ENCODE measurements around the gene RFTN1. TPM values are rescaled to one million over a fixed set of nuclear protein-coding genes. Genes with fewer than 3 reads are reported as not detected.

Gene RFTN1
- total and polyA plus RNA-seq, 7 experiments from 2014 or later = 44.8 to 68.8 (median 53.2) TPM

- H3K27ac Mint-ChIP-seq = peak overlapping the region; percentile 86 to 98 (median 91)
- ATAC-seq = no peak
- intact Hi-C loops (cut with micrococcal nuclease) = loop anchor here (1.0 to 2.0 kb wide), 9 partner anchors 9 to 231 kb away; partner anchors contain the start of gene OXNAD1 (in 1 of the 2)
- CTCF ChIA-PET = interaction anchor here (1.0 to 15.3 kb wide), 14 partner anchors 12 to 230 kb away, joined by 3 to 238 read pairs (median 8); partner anchors contain the start of genes DPH3 and OXNAD1
- POLR2A ChIA-PET = interaction anchor here (0.6 to 14.2 kb wide), 10 partner anchors 9 to 59 kb away, joined by 3 to 319 read pairs (median 3); partner anchors contain the start of genes DPH3 and OXNAD1
- H3K27me3 Mint-ChIP-seq = no peaks in the 10 kb centered on the region
- peaks cover 46 to 85% (median 78%) of the 10 kb centered on the region in 7 donors for H3K4me1 Mint-ChIP-seq
- DNase-seq = no peak
- peaks cover 23 to 62% (median 52%) of the 10 kb centered on the region in 5 donors for H3K36me3 Mint-ChIP-seq
- Histone ChIP-seq H3K9me3 (ENCODE audit: control insufficient read depth in 2 of 3, low read length in 3 of 3) (no peaks in the 10 kb centered on the region), H3K36me3 (ENCODE audit: control insufficient read depth in 2 of 3, insufficient read depth in 3 of 3, low read length in 3 of 3) (peaks cover 25 to 77% (median 29%) of the 10 kb centered on the region in 3 experiments), H3K27me3 (ENCODE audit: control insufficient read depth in 2 of 2, insufficient read depth in 2 of 2, low read length in 2 of 2) (no peaks in the 10 kb centered on the region), H3K27ac (ENCODE audit: low read depth, low read length) (peak overlapping the region; percentile 60), H3K4me1 (ENCODE audit: control insufficient read depth in 2 of 2, insufficient read depth in 2 of 2, low read length in 2 of 2) (peaks cover 36 to 54% of the 10 kb centered on the region in 2 donors), H3K4me3 (ENCODE audit: low read length) (no peak overlapping the region)
- no peaks in the 10 kb centered on the region for H3K9me3 Mint-ChIP-seq
- H3K4me3 Mint-ChIP-seq = peak overlapping the region in 7 of 10 donors; percentile 39 to 78 (median 64)
Measured at GRCh38 chr3:16319723-16320122, 193.8 kb downstream of the RFTN1 start.

GRCh38 chr3:16319307-16319706, 194.2 kb downstream of the RFTN1 start:
- intact Hi-C loops (cut with micrococcal nuclease) = loop anchor here (1.0 to 2.0 kb wide), 9 partner anchors 9 to 231 kb away; partner anchors contain the start of gene OXNAD1 (in 1 of the 2)
- Mint-ChIP-seq H3K36me3 (peaks cover 23 to 61% (median 54%) of the 10 kb centered on the region in 5 donors), H3K9me3 (no peaks in the 10 kb centered on the region), H3K4me3 (peak overlapping the region; percentile 35 to 78 (median 60)), H3K27me3 (no peaks in the 10 kb centered on the region), H3K27ac (peak overlapping the region; percentile 79 to 98 (median 91)), H3K4me1 (peaks cover 44 to 89% (median 81%) of the 10 kb centered on the region in 7 donors)
- Histone ChIP-seq H3K36me3 (ENCODE audit: control insufficient read depth in 2 of 3, insufficient read depth in 3 of 3, low read length in 3 of 3) (peaks cover 25 to 75% (median 29%) of the 10 kb centered on the region in 3 experiments), H3K9me3 (ENCODE audit: control insufficient read depth in 2 of 3, low read length in 3 of 3) (no peaks in the 10 kb centered on the region), H3K4me1 (ENCODE audit: control insufficient read depth in 2 of 2, insufficient read depth in 2 of 2, low read length in 2 of 2) (peaks cover 40 to 58% of the 10 kb centered on the region in 2 donors), H3K4me3 (ENCODE audit: low read length) (no peak overlapping the region), H3K27me3 (ENCODE audit: control insufficient read depth in 2 of 2, insufficient read depth in 2 of 2, low read length in 2 of 2) (no peaks in the 10 kb centered on the region), H3K27ac (ENCODE audit: low read depth, low read length) (peak overlapping the region; percentile 60)
- ChIA-PET POLR2A (interaction anchor here (0.9 to 14.2 kb wide), 10 partner anchors 9 to 54 kb away, joined by 3 to 319 read pairs (median 4); partner anchors contain the start of genes DPH3 and OXNAD1), CTCF (interaction anchor here (0.5 to 15.3 kb wide), 17 partner anchors 11 to 236 kb away, joined by 3 to 238 read pairs (median 7); partner anchors contain the start of genes DPH3 and OXNAD1)
- DNase-seq = peak in 8 of 9 donors; percentile 66 to 81 (median 78)
- ATAC-seq = peak; percentile 93

GRCh38 chr3:16318176-16318575, 195.3 kb downstream of the RFTN1 start:
- ChIA-PET POLR2A (interaction anchor here (1.0 to 14.2 kb wide), 6 partner anchors 14 to 198 kb away, joined by 3 to 319 read pairs (median 54); no protein-coding TSS in a partner anchor), CTCF (interaction anchor here (1.1 to 15.3 kb wide), 11 partner anchors 10 to 211 kb away, joined by 3 to 238 read pairs (median 9); partner anchors contain the start of genes DPH3 and OXNAD1)
- intact Hi-C loops (cut with micrococcal nuclease) = loop anchor here in 1 of 2 donors (2.0 kb wide), 1 partner anchor 233 kb away; no protein-coding TSS in a partner anchor
- Mint-ChIP-seq H3K4me3 (peak overlapping the region in 9 of 10 donors; percentile 14 to 78 (median 69)), H3K4me1 (peaks cover 46 to 94% (median 82%) of the 10 kb centered on the region in 7 donors), H3K27ac (peak overlapping the region; percentile 79 to 98 (median 91)), H3K27me3 (no peaks in the 10 kb centered on the region), H3K9me3 (no peaks in the 10 kb centered on the region), H3K36me3 (peaks cover 23 to 57% (median 54%) of the 10 kb centered on the region in 5 donors)
- Histone ChIP-seq H3K27me3 (ENCODE audit: control insufficient read depth in 2 of 2, insufficient read depth in 2 of 2, low read length in 2 of 2) (no peaks in the 10 kb centered on the region), H3K4me3 (ENCODE audit: low read length) (no peak overlapping the region), H3K4me1 (ENCODE audit: control insufficient read depth in 2 of 2, insufficient read depth in 2 of 2, low read length in 2 of 2) (peaks cover 52 to 69% of the 10 kb centered on the region in 2 donors), H3K27ac (ENCODE audit: low read depth, low read length) (peak overlapping the region; percentile 60), H3K36me3 (ENCODE audit: control insufficient read depth in 2 of 3, insufficient read depth in 3 of 3, low read length in 3 of 3) (peaks cover 25 to 78% (median 28%) of the 10 kb centered on the region in 3 experiments), H3K9me3 (ENCODE audit: control insufficient read depth in 2 of 3, low read length in 3 of 3) (no peaks in the 10 kb centered on the region)
- no peak for ATAC-seq
- no peak for DNase-seq

GRCh38 chr3:16317561-16317945, 195.9 kb downstream of the RFTN1 start:
- Mint-ChIP-seq H3K36me3 (peaks cover 23 to 60% (median 54%) of the 10 kb centered on the region in 5 donors), H3K4me3 (peak overlapping the region; percentile 42 to 81 (median 70)), H3K27ac (peak overlapping the region; percentile 79 to 98 (median 91)), H3K27me3 (no peaks in the 10 kb centered on the region), H3K4me1 (peaks cover 46 to 98% (median 87%) of the 10 kb centered on the region in 7 donors), H3K9me3 (no peaks in the 10 kb centered on the region)
- Histone ChIP-seq H3K27ac (ENCODE audit: low read depth, low read length) (peak overlapping the region; percentile 60), H3K27me3 (ENCODE audit: control insufficient read depth in 2 of 2, insufficient read depth in 2 of 2, low read length in 2 of 2) (no peaks in the 10 kb centered on the region), H3K4me1 (ENCODE audit: control insufficient read depth in 2 of 2, insufficient read depth in 2 of 2, low read length in 2 of 2) (peaks cover 58 to 76% of the 10 kb centered on the region in 2 donors), H3K9me3 (ENCODE audit: control insufficient read depth in 2 of 3, low read length in 3 of 3) (no peaks in the 10 kb centered on the region), H3K4me3 (ENCODE audit: low read length) (no peak overlapping the region), H3K36me3 (ENCODE audit: control insufficient read depth in 2 of 3, insufficient read depth in 3 of 3, low read length in 3 of 3) (peaks cover 24 to 75% (median 27%) of the 10 kb centered on the region in 3 experiments)
- DNase-seq (no peak), ATAC-seq (no peak)
- POLR2A ChIA-PET = interaction anchor here (1.0 to 14.2 kb wide), 6 partner anchors 13 to 532 kb away, joined by 3 to 319 read pairs (median 52); no protein-coding TSS in a partner anchor
- intact Hi-C loops (cut with micrococcal nuclease) = no loop called here
- CTCF ChIA-PET = interaction anchor here (1.3 to 15.3 kb wide), 7 partner anchors 10 to 49 kb away, joined by 4 to 238 read pairs (median 15); no protein-coding TSS in a partner anchor

DNA sequence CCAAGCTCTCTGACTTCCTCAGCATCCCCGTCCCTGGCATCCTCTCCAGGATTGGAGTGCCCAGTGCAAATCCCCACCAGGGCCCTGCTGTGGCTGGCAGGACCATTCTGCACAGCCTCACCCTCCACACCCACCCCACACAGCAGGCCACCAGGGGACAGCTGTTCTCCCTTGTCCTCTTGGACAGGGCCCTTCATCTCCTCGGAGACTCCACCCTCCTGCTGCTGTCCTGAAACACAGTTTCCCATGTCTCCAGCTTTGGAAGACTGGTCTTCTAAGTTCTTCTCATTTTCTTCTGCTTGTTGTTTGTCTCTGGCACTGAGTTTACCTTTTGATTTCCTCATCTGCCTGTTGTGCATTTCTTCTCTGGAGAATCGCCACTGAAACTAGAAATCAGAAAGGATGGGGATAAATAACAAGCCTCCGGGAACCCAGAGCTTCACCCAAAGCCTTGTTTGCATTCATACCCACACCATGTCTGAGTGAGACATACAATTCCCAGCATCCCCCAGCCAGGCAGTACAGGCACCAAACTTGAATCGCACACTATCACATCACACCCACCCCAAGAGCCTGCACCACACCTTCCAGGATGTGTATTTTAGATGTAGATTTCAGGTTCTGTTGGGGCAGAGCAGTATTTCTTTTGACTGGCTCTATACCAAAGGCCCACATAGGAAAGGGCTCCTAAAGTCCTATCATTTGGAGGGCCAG, 196.5 kb downstream of the RFTN1 start:
- DNase-seq = no peak
- POLR2A ChIA-PET = interaction anchor here (0.8 to 14.2 kb wide), 10 partner anchors 8 to 533 kb away, joined by 3 to 319 read pairs (median 7); partner anchors contain the start of genes DPH3 and OXNAD1
- H3K4me3 ChIP-seq (ENCODE audit: low read length) = no peak overlapping the region

DNA sequence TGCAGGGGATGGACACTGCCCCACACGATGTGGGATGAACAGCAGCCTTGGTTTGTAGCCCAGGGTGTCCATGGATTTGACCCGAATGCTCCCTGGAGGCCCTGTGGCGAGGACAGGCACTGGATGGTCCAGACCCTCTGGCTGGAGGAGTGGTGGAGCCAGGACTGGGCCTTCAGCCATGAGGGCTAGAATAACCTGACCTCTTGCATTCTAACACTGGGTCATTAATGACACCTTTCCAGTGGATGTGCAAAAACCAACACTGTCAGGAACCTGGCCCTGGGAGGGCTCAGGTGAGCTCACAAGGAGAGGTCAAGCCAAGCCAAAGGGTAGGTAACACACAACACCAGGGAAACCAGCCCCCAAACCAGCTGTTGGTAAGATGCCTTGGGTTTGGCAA, 197.1 kb downstream of the RFTN1 start:
- no peak for DNase-seq
- ChIA-PET POLR2A (interaction anchor here (0.8 to 14.2 kb wide), 9 partner anchors 9 to 166 kb away, joined by 3 to 319 read pairs (median 8); partner anchors contain the start of genes DPH3 and OXNAD1), CTCF (interaction anchor here (1.1 to 15.3 kb wide), 7 partner anchors 9 to 234 kb away, joined by 4 to 238 read pairs (median 6); no protein-coding TSS in a partner anchor)
- Histone ChIP-seq H3K4me1 (ENCODE audit: control insufficient read depth in 2 of 2, insufficient read depth in 2 of 2, low read length in 2 of 2) (peaks cover 69 to 87% of the 10 kb centered on the region in 2 donors), H3K36me3 (ENCODE audit: control insufficient read depth in 2 of 3, insufficient read depth in 3 of 3, low read length in 3 of 3) (peaks cover 16 to 63% (median 27%) of the 10 kb centered on the region in 3 experiments), H3K27me3 (ENCODE audit: control insufficient read depth in 2 of 2, insufficient read depth in 2 of 2, low read length in 2 of 2) (no peaks in the 10 kb centered on the region), H3K27ac (ENCODE audit: low read depth, low read length) (peak overlapping the region; percentile 60), H3K9me3 (ENCODE audit: control insufficient read depth in 2 of 3, low read length in 3 of 3) (no peaks in the 10 kb centered on the region), H3K4me3 (ENCODE audit: low read length) (no peak overlapping the region)
- Mint-ChIP-seq H3K9me3 (no peaks in the 10 kb centered on the region), H3K4me1 (peaks cover 57 to 99% (median 96%) of the 10 kb centered on the region in 7 donors), H3K27me3 (no peaks in the 10 kb centered on the region), H3K27ac (peak overlapping the region; percentile 80 to 98 (median 91)), H3K4me3 (peak overlapping the region in 9 of 10 donors; percentile 48 to 81 (median 71)), H3K36me3 (peaks cover 23 to 69% (median 58%) of the 10 kb centered on the region in 5 donors)
- intact Hi-C loops (cut with micrococcal nuclease) = no loop called here
- ATAC-seq = no peak

More for the DNA sequence above, 196.5 kb downstream of the RFTN1 start:
- CTCF ChIA-PET = interaction anchor here (1.1 to 15.3 kb wide), 7 partner anchors 9 to 233 kb away, joined by 4 to 238 read pairs (median 6); no protein-coding TSS in a partner anchor
- Histone ChIP-seq H3K27ac (ENCODE audit: low read depth, low read length) (peak overlapping the region; percentile 60), H3K4me1 (ENCODE audit: control insufficient read depth in 2 of 2, insufficient read depth in 2 of 2, low read length in 2 of 2) (peaks cover 63 to 81% of the 10 kb centered on the region in 2 donors), H3K36me3 (ENCODE audit: control insufficient read depth in 2 of 3, insufficient read depth in 3 of 3, low read length in 3 of 3) (peaks cover 21 to 69% (median 27%) of the 10 kb centered on the region in 3 experiments), H3K9me3 (ENCODE audit: control insufficient read depth in 2 of 3, low read length in 3 of 3) (no peaks in the 10 kb centered on the region), H3K27me3 (ENCODE audit: control insufficient read depth in 2 of 2, insufficient read depth in 2 of 2, low read length in 2 of 2) (no peaks in the 10 kb centered on the region)
- intact Hi-C loops (cut with micrococcal nuclease) = no loop called here
- Mint-ChIP-seq H3K27ac (peak overlapping the region; percentile 79 to 98 (median 91)), H3K9me3 (no peaks in the 10 kb centered on the region), H3K4me3 (peak overlapping the region; percentile 42 to 81 (median 65)), H3K27me3 (no peaks in the 10 kb centered on the region), H3K4me1 (peaks cover 51 to 99% (median 93%) of the 10 kb centered on the region in 7 donors), H3K36me3 (peaks cover 23 to 65% (median 52%) of the 10 kb centered on the region in 5 donors)
- no peak for ATAC-seq

All from naive thymus-derived CD4-positive, alpha-beta T cell (primary cell).